B cell (primary cell): Measurements from ENCODE around the gene C1orf87.

Experiments
- CTCF ChIP-seq: fragments of 200-600 bp; IDR thresholded peaks from one replicate; pipeline ENCODE4 v1.8.0; 2022; ENCODE audit warnings: antibody characterized with exemption, mild to moderate bottlenecking
- EZH2 ChIP-seq: IDR thresholded peaks from 2 replicates; pipeline ENCODE4 v1.6.1; 2012; ENCODE audit warnings: borderline replicate concordance, low read depth, mild to moderate bottlenecking, moderate library complexity, low read length; ENCODE audit not compliant: insufficient read depth, poor library complexity, severe bottlenecking

GRCh38 chr1:60055336-60055735 lies 18.2 kb downstream of the C1orf87 start:
- no peak for TF ChIP-seq CTCF
- no peak for TF ChIP-seq EZH2
